ENCODE measurements around the gene EMP2.

The EMP2 gene

GRCh38 chr16:10614685-10615084 is 34.3 kb upstream of the EMP2 start:
- DNase-seq (ENCODE audit: low read depth) = no peak
- H3K4me3 ChIP-seq (ENCODE audit: low read depth, low read length) = no peak overlapping the region
- no peak for TF ChIP-seq CTCF (IDR thresholded peaks at IDR 0.05; ENCODE audit: insufficient read depth, low read depth, low read length, missing control alignments)

GRCh38 chr16:10613785-10614485 is 33.5 kb upstream of the EMP2 start:
- DNase-seq (ENCODE audit: low read depth) = peak; percentile 70
- no peak overlapping the region for H3K4me3 ChIP-seq (ENCODE audit: low read depth, low read length)
- no peak for TF ChIP-seq CTCF (IDR thresholded peaks at IDR 0.05; ENCODE audit: insufficient read depth, low read depth, low read length, missing control alignments)

GRCh38 chr16:10612649-10613179 is 32.3 kb upstream of the EMP2 start:
- TF ChIP-seq CTCF (IDR thresholded peaks at IDR 0.05; ENCODE audit: insufficient read depth, low read depth, low read length, missing control alignments) = no peak
- no peak for DNase-seq (ENCODE audit: low read depth)
- H3K4me3 ChIP-seq (ENCODE audit: low read depth, low read length) = no peak overlapping the region

- TF ChIP-seq CTCF (IDR thresholded peaks at IDR 0.05; ENCODE audit: insufficient read depth, low read depth, low read length, missing control alignments) = no peak
- H3K4me3 ChIP-seq (ENCODE audit: low read depth, low read length) = no peak overlapping the region
- no peak for DNase-seq (ENCODE audit: low read depth)
Measured at GRCh38 chr16:10611825-10612342, 31.5 kb upstream of the EMP2 start.

- no peak overlapping the region for H3K4me3 ChIP-seq (ENCODE audit: low read depth, low read length)
- no peak for TF ChIP-seq CTCF (IDR thresholded peaks at IDR 0.05; ENCODE audit: insufficient read depth, low read depth, low read length, missing control alignments)
- no peak for DNase-seq (ENCODE audit: low read depth)
Measured at GRCh38 chr16:10610499-10611184, 30.2 kb upstream of the EMP2 start.

GRCh38 chr16:10609402-10609774 is 29.0 kb upstream of the EMP2 start:
- no peak overlapping the region for H3K4me3 ChIP-seq (ENCODE audit: low read depth, low read length)
- TF ChIP-seq CTCF (IDR thresholded peaks at IDR 0.05; ENCODE audit: insufficient read depth, low read depth, low read length, missing control alignments) = no peak
- DNase-seq (ENCODE audit: low read depth) = no peak
